GM19455 (cell line): ENCODE results near the gene RBMS1.
"Not testable (repeated sequence)": the region's sequence is repeated elsewhere in the genome, so short reads cannot be mapped to it uniquely, and the experiment has no call there.

Experiments
- ATAC-seq: cut with Tn5 transposase; IDR thresholded peaks from one replicate; pipeline ENCODE4 v1.9.1; 2021; ENCODE audit not compliant: unreplicated experiment

RBMS1 gene

DNA sequence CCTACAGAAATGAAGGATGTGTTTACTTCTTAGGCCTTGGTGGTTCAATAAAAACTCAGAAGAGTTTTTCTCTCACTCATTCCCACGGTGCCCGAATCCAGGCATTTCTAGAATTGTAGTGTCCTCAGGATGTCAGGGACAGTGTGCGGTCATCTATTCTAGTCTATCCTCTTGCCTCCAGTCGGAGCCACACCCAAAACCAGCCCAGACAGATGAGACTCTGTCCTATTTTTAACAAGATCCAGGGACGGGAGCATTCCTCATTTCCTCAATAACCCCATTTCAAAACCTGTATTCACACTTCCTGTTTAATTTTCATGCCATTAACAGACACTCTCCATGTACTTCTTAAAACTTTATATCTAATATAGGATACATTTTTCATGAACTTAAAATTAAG is 11.6 kb upstream of the RBMS1 start:
- ATAC-seq, result no peak

DNA sequence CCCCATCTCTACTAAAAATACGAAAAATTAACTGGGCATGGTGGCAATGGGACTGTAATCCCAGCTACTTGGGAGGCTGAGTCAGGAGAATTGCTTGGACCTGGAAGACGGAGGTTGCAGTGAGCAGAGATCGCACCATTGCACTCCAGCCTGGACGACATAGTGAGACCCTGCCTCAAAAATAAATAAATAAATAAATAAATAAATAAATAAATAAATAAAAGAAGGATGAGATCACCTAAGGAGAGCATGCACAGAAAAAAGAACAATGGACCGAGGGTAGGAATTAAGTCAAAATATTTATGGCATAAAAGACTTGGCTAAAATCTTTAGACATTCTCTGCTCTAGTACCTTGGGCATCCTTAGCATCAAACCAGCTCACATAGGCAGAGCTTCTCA is 8.9 kb upstream of the RBMS1 start:
- ATAC-seq, result no peak

DNA sequence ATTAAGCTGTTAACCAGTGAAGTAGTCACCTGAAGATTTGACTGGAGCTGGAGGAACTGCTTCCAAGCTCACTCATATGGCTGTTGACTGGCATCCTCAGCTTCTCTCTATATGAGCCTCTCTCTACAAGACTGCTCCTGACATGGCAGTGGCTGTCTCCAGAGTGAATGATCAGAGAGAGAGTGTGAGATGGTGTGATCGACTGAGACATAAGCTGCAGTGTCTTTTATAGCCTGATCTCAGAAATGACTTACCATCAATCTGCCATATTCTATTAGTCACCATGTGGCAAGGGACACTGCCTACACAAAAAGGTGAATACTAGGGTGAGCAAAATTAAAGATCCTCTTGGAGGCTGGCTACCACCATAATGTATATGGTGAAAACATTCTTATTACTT is 7.8 kb upstream of the RBMS1 start:
- no peak for ATAC-seq

DNA sequence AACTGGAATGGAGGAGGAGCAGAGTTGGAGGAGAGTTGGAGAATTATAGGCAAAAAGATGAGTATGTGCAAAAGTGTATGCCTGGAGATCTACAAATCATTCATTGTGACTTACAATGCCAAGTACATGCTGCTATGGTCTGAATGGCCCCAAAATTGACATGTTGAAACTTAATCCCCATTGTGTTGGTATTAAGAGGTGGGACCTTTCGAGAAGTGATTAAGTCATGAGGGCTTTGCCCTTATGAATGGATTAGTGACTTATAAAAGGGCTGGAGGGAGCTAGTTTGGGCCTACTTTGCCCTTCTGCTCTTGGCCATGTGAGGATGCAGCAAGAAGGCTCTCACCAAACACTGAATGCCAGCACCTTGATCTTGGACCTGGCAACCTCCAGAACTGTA is 6.3 kb upstream of the RBMS1 start:
- no peak for ATAC-seq

DNA sequence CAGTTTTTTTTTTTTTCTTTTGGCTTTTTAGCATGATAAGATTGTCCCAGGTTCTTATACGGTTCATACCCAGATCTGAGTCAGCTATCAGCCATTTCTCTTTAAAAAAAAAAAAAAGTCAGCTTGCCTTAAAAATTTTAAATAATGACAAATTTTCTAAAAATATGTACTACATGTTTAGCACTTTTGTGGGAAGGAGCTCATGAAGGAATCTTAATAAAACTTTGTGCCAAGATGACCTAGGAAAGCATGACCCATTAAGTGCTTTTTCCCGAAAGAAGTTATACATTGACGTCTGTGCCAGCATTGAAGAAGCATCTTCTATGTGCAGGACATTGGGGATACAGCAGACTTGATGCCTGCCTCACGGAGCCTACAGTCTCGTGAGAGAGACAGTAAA is 4.5 kb upstream of the RBMS1 start:
- no peak for ATAC-seq

DNA sequence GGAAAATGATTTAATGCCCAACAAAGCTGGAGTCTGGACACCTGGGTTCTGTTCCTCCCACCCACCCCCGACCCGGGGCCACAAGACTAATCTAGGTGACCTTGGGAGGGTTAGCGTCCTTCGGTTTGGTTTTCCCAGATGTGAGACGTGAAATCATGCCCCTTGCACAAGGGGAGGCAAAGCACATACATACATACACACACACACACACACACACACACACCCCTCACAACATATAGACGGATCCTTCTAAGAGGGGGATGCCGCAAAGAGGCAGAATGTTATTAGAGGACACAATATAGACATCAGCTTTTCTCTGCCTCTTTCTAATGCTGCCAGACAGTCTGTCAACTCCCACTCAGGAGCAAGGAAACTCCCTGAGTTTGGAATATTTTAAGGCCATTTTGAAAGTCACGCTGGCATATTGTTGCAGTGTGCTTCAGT is 616 bp upstream of the RBMS1 start:
- no peak for ATAC-seq

DNA sequence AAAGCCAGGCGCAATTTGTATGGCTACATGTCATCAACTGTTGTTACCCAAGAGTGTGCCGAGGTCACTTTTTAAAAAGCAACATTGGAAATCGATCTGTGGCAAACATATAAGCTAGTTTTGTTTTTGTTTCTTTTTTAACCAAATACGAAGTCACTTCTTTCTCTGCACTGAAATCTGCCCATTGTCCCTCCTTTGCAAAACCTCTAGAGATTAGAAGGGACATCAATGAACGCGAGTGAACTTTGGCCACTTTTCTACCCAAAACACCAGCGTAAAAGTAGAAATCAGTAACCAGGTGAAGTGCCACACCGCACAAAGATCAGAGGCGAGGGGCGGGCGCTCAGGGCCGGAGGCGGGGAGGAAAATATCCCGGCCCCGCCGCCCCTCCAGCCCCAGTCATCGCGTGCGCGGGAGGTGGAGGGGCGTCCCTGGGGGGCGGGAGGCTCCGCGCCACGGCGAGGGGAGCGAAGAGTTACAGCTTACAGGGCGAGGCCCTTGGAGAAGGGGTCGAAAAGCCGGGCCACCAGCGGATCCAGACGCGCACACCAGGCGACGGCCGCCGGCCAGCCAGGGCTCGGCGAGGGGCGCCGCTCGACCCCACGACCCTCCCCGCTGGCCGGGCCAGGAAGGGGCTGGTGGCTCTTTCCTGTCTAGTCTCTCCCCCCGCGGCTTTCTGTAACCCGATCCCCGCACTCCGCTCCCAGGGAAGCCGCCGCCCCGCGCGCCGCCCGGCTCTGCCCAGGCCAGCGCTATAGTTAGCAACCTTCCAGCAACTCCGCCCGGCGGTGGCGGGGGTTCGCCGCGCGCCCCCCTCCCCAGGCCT is 993 bp downstream of the RBMS1 start:
- ATAC-seq, result peak; percentile 42

DNA sequence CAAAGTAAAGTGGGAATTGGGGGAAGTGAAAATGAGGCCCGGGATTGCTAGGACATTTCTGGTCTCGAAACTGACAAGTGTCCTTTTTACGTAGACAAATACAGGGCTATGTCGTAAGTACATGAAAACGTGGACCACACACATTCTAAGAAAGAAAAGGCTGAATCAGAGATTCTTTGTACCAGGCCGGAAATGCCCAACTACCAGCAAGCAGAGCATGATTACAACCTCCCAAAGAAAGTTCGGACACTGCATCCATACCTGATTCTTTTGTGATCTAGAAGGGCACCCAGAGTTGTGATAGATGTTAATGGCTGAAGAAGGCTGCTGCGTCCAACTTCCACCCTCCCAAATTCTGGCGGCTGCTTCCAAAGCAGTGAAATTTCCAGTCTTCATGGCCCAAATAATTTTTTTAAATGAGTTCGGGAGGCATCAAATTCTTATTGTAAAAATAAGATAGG is 1.7 kb downstream of the RBMS1 start:
- no peak for ATAC-seq

DNA sequence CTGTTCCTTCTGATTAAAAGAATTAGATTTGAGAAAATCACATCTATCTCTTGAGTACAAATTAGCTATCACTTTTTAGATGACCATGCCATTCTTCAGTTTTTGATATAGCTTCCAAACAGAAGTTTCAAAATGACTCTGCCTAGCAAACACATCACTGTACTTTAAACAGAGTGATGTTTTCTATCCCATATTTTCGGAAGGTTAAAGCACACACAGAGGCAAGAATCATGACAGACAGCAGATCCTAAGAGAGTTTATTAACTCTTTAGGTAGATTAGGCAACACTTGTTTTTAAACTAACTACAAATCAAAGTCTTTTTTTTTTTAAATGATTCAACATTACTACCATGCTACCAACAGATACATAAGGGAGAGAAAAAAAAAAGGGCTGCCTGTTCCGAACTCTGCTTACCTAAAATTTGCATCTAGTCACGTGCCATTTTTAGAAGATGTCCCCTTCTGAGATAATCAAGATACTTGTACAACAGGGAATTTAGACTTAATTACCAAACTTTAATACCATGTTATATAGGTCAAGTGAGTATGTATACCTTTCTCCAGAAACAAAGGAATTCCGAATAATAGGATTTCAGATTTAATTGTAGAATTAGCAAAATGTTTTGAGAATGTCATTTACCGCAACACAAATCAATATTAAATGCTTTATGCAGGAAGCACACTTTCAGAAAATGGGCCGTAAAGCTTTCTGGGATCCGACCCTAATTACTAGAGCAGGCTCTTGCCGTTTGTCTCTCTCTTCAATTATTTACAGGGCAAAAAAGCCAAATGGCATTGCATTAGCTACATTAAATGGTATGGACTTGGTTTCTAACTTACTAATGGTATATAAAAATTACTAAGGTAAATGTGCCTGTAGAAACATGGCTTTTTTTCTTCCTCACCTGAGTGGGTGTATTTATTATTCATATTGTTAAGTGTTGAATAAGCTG is 2.6 kb downstream of the RBMS1 start:
- ATAC-seq, result no peak

DNA sequence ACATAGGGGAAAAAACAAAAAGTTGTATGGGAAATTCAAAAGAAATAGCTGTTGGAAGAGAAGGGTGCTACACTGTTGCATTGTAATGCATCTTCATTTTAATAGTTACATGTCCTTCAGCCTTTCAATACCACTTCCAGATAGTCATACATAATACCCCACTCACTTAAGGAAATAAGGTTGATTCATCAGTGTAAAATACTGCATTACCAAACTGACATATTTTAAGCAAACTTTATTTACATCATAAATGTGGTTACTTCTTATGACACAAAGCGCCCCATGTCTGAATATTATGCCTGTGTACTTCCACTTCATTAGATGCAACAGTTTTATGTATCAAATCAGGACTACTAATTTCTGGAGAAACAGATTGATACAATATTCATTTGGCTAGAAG is 4.5 kb downstream of the RBMS1 start:
- no peak for ATAC-seq

DNA sequence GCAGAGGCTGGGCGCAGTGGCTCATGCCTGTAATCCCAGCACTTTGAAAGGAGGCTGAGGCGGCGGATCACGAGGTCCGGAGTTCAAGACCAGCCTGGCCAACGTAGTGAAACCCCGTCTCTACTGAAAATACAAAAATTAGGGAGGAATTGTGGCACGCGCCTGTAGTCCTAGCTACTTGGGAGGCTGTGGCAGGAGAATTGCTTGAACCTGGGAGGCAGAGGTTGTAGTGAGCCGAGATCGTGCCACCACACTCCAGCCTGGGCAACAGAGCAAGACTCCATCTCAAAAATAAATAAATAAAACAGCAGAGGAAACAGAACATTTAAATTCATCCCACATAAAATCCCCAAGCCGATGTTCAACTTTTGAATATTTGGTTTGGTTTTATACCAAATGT is 5.3 kb downstream of the RBMS1 start:
- not testable (repeated sequence) for ATAC-seq

DNA sequence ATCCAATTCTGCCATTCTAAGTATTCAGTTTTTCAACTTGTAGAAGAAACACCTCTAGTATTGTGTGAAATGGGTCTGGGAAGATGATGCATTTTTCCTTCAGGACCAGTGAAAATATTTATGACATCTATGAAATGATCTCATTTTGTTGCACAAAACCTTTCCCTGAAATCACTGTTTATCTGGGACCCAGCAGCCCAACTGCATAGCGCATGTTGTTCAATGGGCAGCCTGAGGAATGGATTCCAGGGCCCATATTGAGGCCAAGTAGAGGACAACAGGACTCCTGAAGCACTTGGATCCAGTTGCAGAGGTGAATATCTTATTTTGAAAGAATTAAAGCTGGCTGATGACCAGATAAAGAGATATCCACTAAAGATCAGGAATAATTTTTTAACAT is 7.3 kb downstream of the RBMS1 start:
- no peak for ATAC-seq

DNA sequence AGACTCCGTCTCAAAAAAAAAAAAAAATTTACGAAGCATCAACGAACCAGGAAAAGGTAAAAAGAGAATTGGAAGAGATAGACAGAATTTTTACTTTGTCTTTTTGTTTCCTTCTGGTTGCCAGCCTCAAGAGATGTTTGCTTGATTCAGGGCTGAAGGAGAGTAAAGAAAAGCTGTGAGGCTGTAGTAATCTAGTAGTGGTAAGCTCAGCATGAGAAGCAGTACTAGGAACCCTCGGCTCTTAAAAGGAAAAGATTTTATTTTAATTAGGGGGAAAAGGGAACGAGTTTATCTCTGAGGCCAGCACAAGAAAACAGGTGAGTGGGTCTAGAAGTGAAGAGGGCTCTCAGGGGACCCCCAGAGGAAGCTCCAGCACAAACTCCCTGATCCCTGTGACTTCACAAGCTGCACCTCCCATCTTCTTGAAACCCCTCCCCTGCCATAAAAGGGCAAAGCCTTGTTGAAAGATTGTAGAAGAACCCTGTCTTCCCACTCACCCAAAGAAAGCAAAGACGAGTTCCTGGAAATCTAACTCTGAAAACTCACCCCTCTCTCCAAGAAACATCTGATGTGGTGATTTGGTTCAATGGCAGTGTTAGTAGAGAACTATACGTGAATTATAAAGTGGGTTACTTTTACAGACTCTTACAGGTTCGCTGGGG is 8.6 kb downstream of the RBMS1 start:
- no peak for ATAC-seq

DNA sequence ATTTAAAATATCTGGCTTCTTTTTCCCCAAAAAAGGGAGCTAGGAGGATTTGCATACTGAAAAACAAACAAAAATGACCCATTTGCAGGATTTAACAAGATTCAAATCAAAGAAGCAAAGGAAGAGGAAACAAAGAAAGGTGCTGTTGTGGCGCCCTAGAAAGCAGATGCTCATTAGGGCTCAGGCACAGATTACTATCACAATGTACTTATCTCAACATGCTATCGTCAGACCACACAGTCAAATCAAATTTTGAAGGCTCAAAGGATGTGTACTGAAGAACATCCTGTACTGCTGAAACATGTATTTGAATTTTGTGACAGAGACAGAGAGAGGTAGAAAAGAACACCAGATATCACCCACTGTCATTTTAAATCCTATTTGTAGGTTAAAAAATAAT is 10.9 kb downstream of the RBMS1 start:
- ATAC-seq, result no peak

DNA sequence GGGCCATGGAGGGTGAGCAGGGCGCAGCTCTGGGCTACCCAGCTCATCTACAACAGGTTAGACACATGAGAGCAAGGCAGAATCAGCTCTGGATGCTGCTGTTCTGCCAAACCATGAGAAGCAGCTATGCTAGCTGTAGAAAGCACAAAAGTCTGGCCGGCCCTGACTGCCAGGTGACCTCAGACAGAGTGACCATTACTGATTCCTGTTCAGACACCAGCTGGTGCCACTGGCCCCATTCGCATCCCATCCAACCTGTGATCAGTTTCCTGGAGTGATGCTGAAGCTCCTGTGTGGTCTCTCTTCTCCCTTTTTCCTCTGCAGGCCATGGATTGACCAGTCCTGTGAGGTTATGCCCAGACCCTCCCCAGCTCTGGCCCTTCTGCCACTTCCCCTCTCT is 14.3 kb downstream of the RBMS1 start:
- no peak for ATAC-seq

DNA sequence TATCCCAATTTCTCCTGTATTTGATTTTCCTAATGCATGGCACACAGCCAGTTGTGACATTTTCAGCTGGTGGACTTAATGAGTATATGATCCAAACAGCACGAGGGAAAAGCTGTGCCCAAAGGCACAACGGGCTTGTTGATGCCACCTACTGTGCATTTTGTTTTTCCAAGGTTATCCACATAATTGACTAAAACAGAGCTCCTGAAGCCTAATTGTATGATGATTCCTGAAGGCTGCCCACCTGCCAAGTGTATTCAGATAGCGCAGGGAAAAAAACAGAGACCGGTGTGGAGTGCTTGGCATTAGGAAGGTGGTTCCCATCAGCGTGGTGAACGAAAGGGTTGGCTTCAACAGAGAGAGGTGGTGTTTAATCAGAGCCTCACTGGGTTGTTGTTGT is 14.9 kb downstream of the RBMS1 start:
- no peak for ATAC-seq

DNA sequence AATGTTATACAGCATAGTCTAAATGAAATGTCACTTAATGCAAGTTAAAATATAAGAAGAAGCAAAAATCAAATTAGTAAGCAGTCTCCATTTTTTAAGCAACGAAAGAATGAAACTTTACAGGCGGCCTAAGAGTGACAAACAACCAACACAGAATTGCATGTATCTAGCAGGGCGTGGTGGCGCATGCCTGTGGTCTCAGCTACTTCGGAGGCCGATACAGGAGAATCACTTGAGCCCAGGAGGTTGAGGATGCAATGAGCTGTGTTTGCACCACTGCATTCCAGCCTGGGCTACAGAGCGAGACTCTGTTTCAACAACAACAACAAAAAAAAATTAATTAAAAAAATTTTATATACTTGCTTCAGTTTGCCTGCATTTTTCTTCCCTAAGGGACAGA is 16.6 kb downstream of the RBMS1 start:
- ATAC-seq, result no peak

DNA sequence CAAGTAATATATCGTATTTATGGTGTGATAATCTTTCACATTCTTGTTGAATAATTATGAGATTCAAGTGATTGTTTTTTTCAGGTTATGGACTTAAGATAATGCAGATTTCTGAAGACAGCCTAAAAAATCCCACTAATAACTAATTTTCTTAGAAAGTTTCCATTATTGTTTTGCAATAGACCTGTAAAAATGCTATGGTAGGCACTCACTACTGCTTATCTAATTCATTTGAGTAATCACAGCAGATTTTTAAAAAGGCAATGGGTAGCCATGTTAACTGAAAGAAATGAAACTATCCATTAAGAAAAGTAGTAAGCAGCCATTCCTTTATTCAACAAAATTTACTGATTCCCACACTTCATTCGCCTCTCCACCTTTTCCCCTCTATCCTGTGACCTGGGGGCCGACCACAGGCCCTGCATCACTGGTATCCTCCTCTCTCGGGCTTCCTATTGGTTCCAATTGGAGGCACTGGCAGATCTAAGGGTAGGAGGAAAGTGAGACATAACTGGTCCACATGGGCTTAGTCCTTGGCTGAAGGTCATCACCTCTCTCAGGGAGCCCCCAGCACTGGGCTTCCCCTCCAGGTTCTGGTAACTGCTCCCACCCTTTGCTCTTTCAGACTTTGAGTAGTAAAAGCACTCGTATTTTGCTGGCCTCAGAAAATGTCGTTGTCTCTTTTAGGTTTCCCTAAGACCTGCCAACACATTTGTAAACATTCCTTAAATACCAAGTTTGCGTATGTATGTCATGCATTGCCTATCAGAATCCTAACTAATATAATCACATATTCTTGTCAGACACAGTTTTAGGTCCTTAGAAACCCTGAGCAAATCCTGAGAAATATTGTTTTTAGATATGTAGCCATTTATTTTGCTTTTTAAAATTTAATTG is 18.5 kb downstream of the RBMS1 start:
- no peak for ATAC-seq

DNA sequence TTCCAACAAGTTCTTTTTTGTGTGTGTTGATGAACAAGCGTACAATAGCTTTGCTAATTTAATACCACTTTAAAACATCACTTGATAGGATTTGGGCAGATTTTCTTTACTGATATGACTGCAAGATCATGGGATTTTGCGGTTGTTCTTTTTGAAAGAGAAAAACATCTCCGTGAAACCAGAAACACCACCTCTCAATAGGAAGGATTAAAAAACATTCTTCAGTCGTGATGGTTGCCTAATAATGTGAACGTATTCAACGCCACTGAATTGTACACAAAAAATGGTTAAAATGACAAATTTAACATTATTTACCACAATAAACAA is 19.3 kb downstream of the RBMS1 start:
- no peak for ATAC-seq

DNA sequence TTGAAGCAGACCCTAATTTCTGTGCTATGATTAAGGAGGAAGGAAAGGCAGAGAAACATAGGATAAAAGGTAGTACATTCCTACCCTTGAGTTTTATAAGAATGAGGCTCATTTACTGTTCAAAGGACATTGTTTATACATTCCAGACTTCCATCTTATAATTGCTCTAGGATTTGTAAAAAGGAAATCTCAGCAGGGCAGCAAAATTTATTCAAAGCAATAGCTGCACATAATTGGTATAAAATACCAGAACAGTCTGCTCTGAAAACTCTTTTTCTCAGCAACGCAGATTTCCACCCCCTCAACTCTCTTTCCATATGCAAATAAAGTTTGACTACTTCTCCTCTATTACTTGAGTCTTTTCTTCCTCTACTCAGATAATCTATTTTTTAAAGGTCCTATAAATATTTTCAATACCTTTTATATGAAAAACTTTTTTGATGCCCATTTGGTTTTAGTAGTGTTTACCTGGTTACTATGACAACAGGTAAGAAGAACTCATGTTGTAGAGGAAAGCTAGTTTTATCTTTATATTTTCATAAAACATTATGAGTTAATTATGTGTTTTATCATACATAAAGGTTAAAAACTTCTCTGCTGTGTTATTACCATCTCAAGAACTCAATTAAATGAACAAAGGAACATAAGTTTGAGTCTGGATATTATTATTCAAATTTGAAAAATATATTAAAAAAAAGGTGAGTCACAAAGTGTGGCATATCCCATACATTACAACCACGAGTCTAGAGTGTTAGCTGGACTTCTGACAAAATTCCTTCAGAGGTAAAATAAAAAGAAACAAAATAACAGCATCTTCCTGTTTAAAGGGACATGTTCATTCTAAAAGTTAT is 19.9 kb downstream of the RBMS1 start:
- ATAC-seq, result no peak
